GM12872 (cell line): ENCODE results near the gene CREBRF.

ENCODE experiments used
- CTCF ChIP-seq: IDR thresholded peaks from 3 replicates; pipeline ENCODE4 v1.5.1; 2011; ENCODE audit warnings: low read depth, mild to moderate bottlenecking, low read length, moderate library complexity; ENCODE audit not compliant: insufficient read depth

The CREBRF gene

GRCh38 chr5:173123416-173123815 is 67.3 kb downstream of the CREBRF start:
- no peak for TF ChIP-seq CTCF

- TF ChIP-seq CTCF, result no peak
These were observed 82.6 kb downstream of the CREBRF start for GRCh38 chr5:173138707-173139106.

GRCh38 chr5:173139631-173140030 is 83.5 kb downstream of the CREBRF start:
- no peak for TF ChIP-seq CTCF

- no peak for TF ChIP-seq CTCF
These were observed 84.6 kb downstream of the CREBRF start for GRCh38 chr5:173140769-173141168.

GRCh38 chr5:173143567-173143966 is 87.4 kb downstream of the CREBRF start:
- no peak for TF ChIP-seq CTCF

GRCh38 chr5:173144200-173145176 is 88.3 kb downstream of the CREBRF start, which contains the start of gene BNIP1:
BNIP1 (plus strand) TSS chr5:173144531; CDS start chr5:173144546, 15 bp downstream.
- TF ChIP-seq CTCF, result peak; percentile 96

- no peak for TF ChIP-seq CTCF
These were observed 92.2 kb downstream of the CREBRF start for GRCh38 chr5:173148354-173148753.
